ENCODE measurements around the gene CLEC11A. TPM values are rescaled to one million over a fixed set of nuclear protein-coding genes. Genes with fewer than 3 reads are reported as not detected.
A peak's percentile ranks its signal among the peaks of the same experiment; 100 is the strongest.

CLEC11A gene
- total and polyA plus RNA-seq, 2 experiments from 2014 or later: 122 to 164 TPM

- Histone ChIP-seq H3K4me1 (ENCODE audit: insufficient read depth) (no peaks in the 10 kb centered on the region), H3K27ac (no peak overlapping the region), H3K9me3 (ENCODE audit: low read depth) (no peaks in the 10 kb centered on the region), H3K9ac (no peak overlapping the region), H3K4me2 (ENCODE audit: unreplicated experiment) (no peak overlapping the region), H3K36me3 (ENCODE audit: low read depth) (no peaks in the 10 kb centered on the region), H3K4me3 (no peak overlapping the region), H3F3A (ENCODE audit: insufficient read depth) (no peaks in the 10 kb centered on the region), H3K9me2 (ENCODE audit: insufficient read depth) (no peaks in the 10 kb centered on the region), H3K79me2 (ENCODE audit: insufficient read depth) (no peaks in the 10 kb centered on the region), H4K20me1 (ENCODE audit: insufficient read depth) (no peaks in the 10 kb centered on the region), H2AFZ (no peak overlapping the region), H3K27me3 (replicated peaks; ENCODE audit: insufficient read depth) (no peaks in the 10 kb centered on the region)
- TF ChIP-seq EZH2phosphoT487 (IDR thresholded peaks at IDR 0.05; ENCODE audit: insufficient read depth, low read depth) (no peak), EZH2 (IDR thresholded peaks at IDR 0.05; ENCODE audit: insufficient read depth, poor library complexity, severe bottlenecking) (no peak)
- DNase-seq: peak; percentile 51
- WGBS, 2 experiments (ENCODE audit: low coverage in 1 of 2, low lambda C conversion rate in 2 of 2, missing lambda C conversion rate in 2 of 2): 47 to 49% methylated on average over 10 of the region's 10 CpGs
- in situ Hi-C loops (cut with MboI): no loop called here
These were observed 13.1 kb upstream of the CLEC11A start for GRCh38 chr19:50710094-50710493.

GRCh38 chr19:50710612-50711011 lies 12.6 kb upstream of the CLEC11A start:
- no peak for DNase-seq
- H3F3A ChIP-seq (ENCODE audit: insufficient read depth): no peaks in the 10 kb centered on the region
- WGBS, 2 experiments (ENCODE audit: low coverage in 1 of 2, low lambda C conversion rate in 2 of 2, missing lambda C conversion rate in 2 of 2): 56 to 69% methylated on average over 5 of the region's 5 CpGs
- H3K4me3 ChIP-seq: no peak overlapping the region
- no peak overlapping the region for H3K27ac ChIP-seq
- in situ Hi-C loops (cut with MboI): no loop called here
- no peaks in the 10 kb centered on the region for H3K36me3 ChIP-seq (ENCODE audit: low read depth)
- H2AFZ ChIP-seq: no peak overlapping the region
- H3K79me2 ChIP-seq (ENCODE audit: insufficient read depth): no peaks in the 10 kb centered on the region
- H3K27me3 ChIP-seq (replicated peaks; ENCODE audit: insufficient read depth): no peaks in the 10 kb centered on the region
- H3K9me2 ChIP-seq (ENCODE audit: insufficient read depth): no peaks in the 10 kb centered on the region
- H3K9me3 ChIP-seq (ENCODE audit: low read depth): no peaks in the 10 kb centered on the region
- H3K4me1 ChIP-seq (ENCODE audit: insufficient read depth): no peaks in the 10 kb centered on the region
- H4K20me1 ChIP-seq (ENCODE audit: insufficient read depth): no peaks in the 10 kb centered on the region
- no peak overlapping the region for H3K9ac ChIP-seq
- no peak overlapping the region for H3K4me2 ChIP-seq (ENCODE audit: unreplicated experiment)
- TF ChIP-seq EZH2 (IDR thresholded peaks at IDR 0.05; ENCODE audit: insufficient read depth, poor library complexity, severe bottlenecking): no peak
- TF ChIP-seq EZH2phosphoT487 (IDR thresholded peaks at IDR 0.05; ENCODE audit: insufficient read depth, low read depth): no peak

GRCh38 chr19:50711196-50711595 lies 12.0 kb upstream of the CLEC11A start:
- H3K4me1 ChIP-seq (ENCODE audit: insufficient read depth): no peaks in the 10 kb centered on the region
- no peaks in the 10 kb centered on the region for H4K20me1 ChIP-seq (ENCODE audit: insufficient read depth)
- no peak overlapping the region for H3K27ac ChIP-seq
- no peak overlapping the region for H3K4me2 ChIP-seq (ENCODE audit: unreplicated experiment)
- H3K4me3 ChIP-seq: no peak overlapping the region
- H3K9me3 ChIP-seq (ENCODE audit: low read depth): no peaks in the 10 kb centered on the region
- 82 to 87% methylated on average over 9 to 11 of the region's 11 CpGs for WGBS, 2 experiments (ENCODE audit: low coverage in 1 of 2, low lambda C conversion rate in 2 of 2, missing lambda C conversion rate in 2 of 2)
- TF ChIP-seq EZH2phosphoT487 (IDR thresholded peaks at IDR 0.05; ENCODE audit: insufficient read depth, low read depth) (no peak), EZH2 (IDR thresholded peaks at IDR 0.05; ENCODE audit: insufficient read depth, poor library complexity, severe bottlenecking) (no peak)
- H3K27me3 ChIP-seq (replicated peaks; ENCODE audit: insufficient read depth): no peaks in the 10 kb centered on the region
- in situ Hi-C loops (cut with MboI): no loop called here
- H3K9me2 ChIP-seq (ENCODE audit: insufficient read depth): no peaks in the 10 kb centered on the region
- H3K79me2 ChIP-seq (ENCODE audit: insufficient read depth): no peaks in the 10 kb centered on the region
- no peaks in the 10 kb centered on the region for H3F3A ChIP-seq (ENCODE audit: insufficient read depth)
- H3K9ac ChIP-seq: no peak overlapping the region
- no peaks in the 10 kb centered on the region for H3K36me3 ChIP-seq (ENCODE audit: low read depth)
- no peak for DNase-seq
- no peak overlapping the region for H2AFZ ChIP-seq

GRCh38 chr19:50711805-50712204 lies 11.4 kb upstream of the CLEC11A start:
- in situ Hi-C loops (cut with MboI): no loop called here
- 77 to 82% methylated on average over 9 of the region's 9 CpGs for WGBS, 2 experiments (ENCODE audit: low coverage in 1 of 2, low lambda C conversion rate in 2 of 2, missing lambda C conversion rate in 2 of 2)

GRCh38 chr19:50712833-50713232 lies 10.3 kb upstream of the CLEC11A start:
- Histone ChIP-seq H3K79me2 (ENCODE audit: insufficient read depth) (no peaks in the 10 kb centered on the region), H3F3A (ENCODE audit: insufficient read depth) (no peaks in the 10 kb centered on the region), H3K27ac (no peak overlapping the region), H3K9ac (no peak overlapping the region), H2AFZ (no peak overlapping the region), H3K9me3 (ENCODE audit: low read depth) (no peaks in the 10 kb centered on the region), H3K27me3 (replicated peaks; ENCODE audit: insufficient read depth) (no peaks in the 10 kb centered on the region), H3K4me1 (ENCODE audit: insufficient read depth) (no peaks in the 10 kb centered on the region), H3K9me2 (ENCODE audit: insufficient read depth) (no peaks in the 10 kb centered on the region), H4K20me1 (ENCODE audit: insufficient read depth) (no peaks in the 10 kb centered on the region), H3K4me3 (no peak overlapping the region), H3K36me3 (ENCODE audit: low read depth) (no peaks in the 10 kb centered on the region), H3K4me2 (ENCODE audit: unreplicated experiment) (no peak overlapping the region)
- DNase-seq: no peak
- 80 to 85% methylated on average over 6 of the region's 6 CpGs for WGBS, 2 experiments (ENCODE audit: low coverage in 1 of 2, low lambda C conversion rate in 2 of 2, missing lambda C conversion rate in 2 of 2)
- TF ChIP-seq EZH2phosphoT487 (IDR thresholded peaks at IDR 0.05; ENCODE audit: insufficient read depth, low read depth) (no peak), EZH2 (IDR thresholded peaks at IDR 0.05; ENCODE audit: insufficient read depth, poor library complexity, severe bottlenecking) (no peak)
- in situ Hi-C loops (cut with MboI): no loop called here

More at GRCh38 chr19:50711805-50712204, 11.4 kb upstream of the CLEC11A start:
- TF ChIP-seq EZH2phosphoT487 (IDR thresholded peaks at IDR 0.05; ENCODE audit: insufficient read depth, low read depth) (no peak), EZH2 (IDR thresholded peaks at IDR 0.05; ENCODE audit: insufficient read depth, poor library complexity, severe bottlenecking) (no peak)
- no peaks in the 10 kb centered on the region for H3K27me3 ChIP-seq (replicated peaks; ENCODE audit: insufficient read depth)
- no peaks in the 10 kb centered on the region for H3K9me3 ChIP-seq (ENCODE audit: low read depth)
- no peak overlapping the region for H3K27ac ChIP-seq
- no peak overlapping the region for H3K4me2 ChIP-seq (ENCODE audit: unreplicated experiment)
- H2AFZ ChIP-seq: no peak overlapping the region
- H3K9me2 ChIP-seq (ENCODE audit: insufficient read depth): no peaks in the 10 kb centered on the region
- no peaks in the 10 kb centered on the region for H3K79me2 ChIP-seq (ENCODE audit: insufficient read depth)
- H4K20me1 ChIP-seq (ENCODE audit: insufficient read depth): no peaks in the 10 kb centered on the region
- no peak overlapping the region for H3K9ac ChIP-seq
- H3F3A ChIP-seq (ENCODE audit: insufficient read depth): no peaks in the 10 kb centered on the region
- no peak for DNase-seq
- no peaks in the 10 kb centered on the region for H3K36me3 ChIP-seq (ENCODE audit: low read depth)
- no peaks in the 10 kb centered on the region for H3K4me1 ChIP-seq (ENCODE audit: insufficient read depth)
- no peak overlapping the region for H3K4me3 ChIP-seq

Measured in GM23248 (cell line).